Activated naive CD4-positive, alpha-beta T cell treated with anti-CD3 and anti-CD28 coated beads, Interleukin-2, amount 50 U/mL, for 72 hours (primary cell): Measurements from ENCODE around the gene FAM114A2. TPM values are rescaled to one million over a fixed set of nuclear protein-coding genes. Genes with fewer than 3 reads are reported as not detected.
A peak's percentile ranks its signal among the peaks of the same experiment; 100 is the strongest.

Source experiments
- ATAC-seq, 2 donors: fragments of 150-1000 bp; cut with Tn5 transposase; 2 replicates each; pipeline ENCODE4 v1.10.0; 2021; ENCODE audit warnings: mild to moderate bottlenecking in 2 of 2, moderate library complexity in 2 of 2
- DNase-seq, 2 donors: peaks; one replicate each; pipeline ENCODE4 v3.0.0; 2021 to 2022; ENCODE audit warnings: low spot score in 2 of 2
- H3K27ac Mint-ChIP-seq, 2 donors: one replicate each; pipeline ENCODE4 v1.8.0; 2022; ENCODE audit warnings: mild to moderate bottlenecking in 2 of 2, mixed read lengths in 2 of 2
- H3K36me3 Mint-ChIP-seq, 2 donors: one replicate each; pipeline ENCODE4 v1.8.0; 2022; ENCODE audit warnings: mixed read lengths in 2 of 2
- H3K9me3 Mint-ChIP-seq, 2 donors: one replicate each; pipeline ENCODE4 v1.8.0; 2022; ENCODE audit warnings: mixed read lengths in 2 of 2
- total RNA-seq, 2 donors: library from RNA; stranded (reverse); gene quantifications; one replicate each; pipeline ENCODE4 v1.2.3, GENCODE V29; 2022

FAM114A2 gene
- total RNA-seq, 2 donors from 2014 or later = 23.2 to 24.2 TPM

- no peaks in the 10 kb centered on the region for H3K9me3 Mint-ChIP-seq
Measured at GRCh38 chr5:153972240-153972639, 66.5 kb downstream of the FAM114A2 start.

DNA sequence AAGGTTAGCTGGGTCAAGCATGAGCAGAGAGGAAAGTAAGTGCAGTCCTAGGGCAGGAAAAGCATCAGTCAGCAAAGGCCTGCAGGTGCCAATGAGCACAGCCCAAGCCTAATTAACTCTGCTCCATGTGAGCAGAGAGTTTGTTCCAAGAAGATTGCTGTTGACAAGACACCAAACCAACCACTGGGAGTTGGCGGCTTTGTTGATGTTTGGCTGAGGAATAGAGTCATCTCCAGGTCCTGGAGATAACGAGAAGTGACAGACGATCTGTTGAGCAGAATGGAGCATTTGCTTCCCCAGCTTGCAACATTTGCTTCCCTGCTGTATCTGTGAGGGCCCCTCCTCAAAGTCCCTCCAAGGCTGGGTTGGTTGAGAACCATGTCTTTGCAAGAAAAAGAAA, 68.2 kb downstream of the FAM114A2 start:
- no peak for DNase-seq
- no peak overlapping the region for H3K27ac Mint-ChIP-seq
- no peak for ATAC-seq
- no peaks in the 10 kb centered on the region for H3K9me3 Mint-ChIP-seq
- no peaks in the 10 kb centered on the region for H3K36me3 Mint-ChIP-seq

More at GRCh38 chr5:153972240-153972639, 66.5 kb downstream of the FAM114A2 start:
- ATAC-seq (no peak), DNase-seq (no peak)
- H3K36me3 Mint-ChIP-seq = no peaks in the 10 kb centered on the region
- H3K27ac Mint-ChIP-seq = no peak overlapping the region

GRCh38 chr5:153969563-153969895, 69.2 kb downstream of the FAM114A2 start:
- no peak for ATAC-seq
- DNase-seq = no peak
- Mint-ChIP-seq H3K27ac (no peak overlapping the region), H3K36me3 (no peaks in the 10 kb centered on the region), H3K9me3 (no peaks in the 10 kb centered on the region)

DNA sequence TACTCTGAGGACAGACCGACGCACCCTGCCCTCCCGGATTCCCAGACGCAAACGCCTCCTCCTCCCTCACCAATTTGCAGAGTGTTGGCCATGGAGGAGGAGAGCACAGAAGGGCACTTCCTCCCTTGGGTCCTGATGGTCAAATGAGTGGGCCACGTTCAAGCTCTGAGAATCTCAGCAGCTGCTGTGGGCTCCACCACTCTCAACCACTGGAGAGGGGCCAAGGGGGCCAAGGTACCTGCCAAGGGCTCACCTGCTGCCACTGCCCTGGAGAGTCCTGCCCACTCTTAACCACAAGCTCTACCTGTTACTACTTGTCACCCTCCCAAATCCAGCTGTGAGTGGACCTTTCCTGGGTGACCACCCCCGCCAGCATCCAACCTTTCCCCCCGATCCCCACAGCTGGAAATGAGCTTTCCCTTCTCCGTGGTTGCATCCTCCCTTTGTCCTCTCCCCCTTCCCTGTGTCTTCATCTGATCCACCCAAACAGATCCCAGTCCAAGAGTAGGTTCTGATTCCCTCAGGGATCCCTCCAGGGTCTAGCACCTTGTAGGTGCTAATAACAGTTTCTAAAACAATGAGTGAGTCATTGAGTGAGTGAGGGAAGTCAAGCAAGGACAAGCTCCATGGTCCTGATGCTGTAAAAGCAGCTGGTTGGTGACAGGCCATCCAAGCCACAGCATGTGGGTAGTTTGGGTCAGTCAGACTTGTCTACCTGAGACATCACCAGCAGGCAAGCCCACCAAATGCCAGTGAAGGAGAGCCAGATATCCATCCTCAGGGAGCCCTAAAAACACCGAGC, 69.7 kb downstream of the FAM114A2 start:
- H3K27ac Mint-ChIP-seq = no peak overlapping the region
- no peak for DNase-seq

DNA sequence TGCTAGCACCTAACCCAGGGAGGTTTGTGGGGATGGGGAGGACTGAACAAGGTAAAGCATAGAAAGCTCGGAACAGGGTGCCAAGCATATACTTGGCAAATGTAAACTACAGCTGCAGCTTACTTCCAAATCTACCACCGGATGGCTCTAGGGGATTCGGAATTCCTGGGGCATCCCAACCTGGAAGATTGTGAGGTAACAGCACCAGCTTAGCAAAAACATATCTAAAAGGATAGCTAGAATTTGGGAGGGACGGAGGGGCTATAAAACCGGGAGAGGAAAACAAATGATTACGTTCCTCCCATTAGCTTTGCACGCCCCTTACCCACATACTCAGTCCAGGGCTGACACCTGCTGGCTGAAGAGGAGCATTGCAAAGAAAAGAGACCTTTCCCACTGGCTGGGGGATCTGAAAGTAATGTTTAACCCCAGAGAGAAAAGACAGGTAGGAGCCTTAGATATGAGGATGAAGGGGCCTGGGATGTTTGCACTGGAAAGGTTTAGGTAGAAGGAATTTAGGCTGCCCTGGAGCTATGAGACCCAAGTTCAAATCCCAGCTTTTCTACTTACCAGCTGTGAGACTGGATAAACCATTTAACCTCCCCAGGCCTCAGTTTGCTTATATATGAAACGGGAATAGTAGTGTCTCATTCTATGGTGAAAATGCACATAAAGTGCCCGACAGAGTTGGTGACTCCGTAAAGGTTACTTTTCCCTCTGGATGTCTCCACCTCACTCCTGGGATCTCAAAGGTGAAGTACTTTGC, 73.6 kb downstream of the FAM114A2 start:
- Mint-ChIP-seq H3K9me3 (no peaks in the 10 kb centered on the region), H3K27ac (no peak overlapping the region), H3K36me3 (no peaks in the 10 kb centered on the region)
- peak in 1 of 2 donors; percentile 53 for DNase-seq
- peak; percentile 41 to 77 for ATAC-seq

More for the DNA sequence above, 69.7 kb downstream of the FAM114A2 start:
- ATAC-seq = no peak
- Mint-ChIP-seq H3K36me3 (no peaks in the 10 kb centered on the region), H3K9me3 (no peaks in the 10 kb centered on the region)

GRCh38 chr5:153964191-153964879, 74.4 kb downstream of the FAM114A2 start:
- DNase-seq (no peak), ATAC-seq (no peak)
- no peaks in the 10 kb centered on the region for H3K36me3 Mint-ChIP-seq
- H3K27ac Mint-ChIP-seq = no peak overlapping the region
- no peaks in the 10 kb centered on the region for H3K9me3 Mint-ChIP-seq

DNA sequence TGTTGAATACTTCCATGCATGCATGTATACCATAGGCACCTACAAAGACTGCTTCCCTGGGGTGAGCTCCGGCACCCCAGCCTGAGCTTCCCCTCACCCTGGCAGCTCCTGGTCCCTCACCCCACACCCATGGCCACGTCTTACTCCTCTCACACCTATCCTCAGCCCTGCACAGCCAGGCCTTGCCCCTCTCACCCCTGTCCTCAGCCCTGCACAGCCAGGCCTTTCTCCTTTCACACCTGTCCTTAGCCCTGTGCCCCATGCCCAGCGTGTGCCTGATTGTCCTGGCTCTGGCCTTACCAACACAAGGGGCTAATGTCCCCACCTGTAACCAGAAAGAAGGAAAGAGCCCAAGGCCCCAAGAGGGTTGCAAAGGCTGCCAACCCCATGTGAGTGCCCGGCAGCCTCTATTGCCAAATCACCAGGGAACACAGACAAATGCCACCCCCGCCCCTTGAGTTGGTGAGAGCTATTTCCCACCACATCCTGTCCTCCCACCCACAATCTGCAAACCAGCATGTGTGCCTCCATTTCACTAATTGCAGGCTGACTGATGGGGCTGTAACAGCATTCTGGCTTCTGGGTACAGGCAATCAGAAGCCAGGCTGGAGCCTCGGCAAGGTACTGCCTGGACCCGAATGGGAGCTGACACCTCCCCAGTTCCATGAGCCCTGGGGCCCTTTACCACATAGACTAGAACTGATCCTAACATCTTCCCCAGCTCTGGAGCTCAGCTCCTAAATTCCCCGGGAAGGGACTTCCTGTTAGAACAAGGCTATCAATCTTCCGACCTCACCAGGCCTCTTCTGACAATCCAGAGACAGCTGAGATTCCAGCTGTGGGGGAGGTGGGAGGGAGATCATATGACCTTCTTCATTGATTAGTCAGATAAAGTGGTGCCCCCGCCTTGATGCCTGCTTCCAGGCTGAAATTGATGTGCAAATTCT, 78.2 kb downstream of the FAM114A2 start:
- DNase-seq = no peak
- Mint-ChIP-seq H3K36me3 (no peaks in the 10 kb centered on the region), H3K27ac (no peak overlapping the region), H3K9me3 (no peaks in the 10 kb centered on the region)
- ATAC-seq = peak in 1 of 2 donors; percentile 16

- ATAC-seq (no peak), DNase-seq (no peak)
- Mint-ChIP-seq H3K27ac (no peak overlapping the region), H3K36me3 (no peaks in the 10 kb centered on the region), H3K9me3 (no peaks in the 10 kb centered on the region)
Measured at GRCh38 chr5:153959134-153959957, 79.4 kb downstream of the FAM114A2 start.

- DNase-seq (no peak), ATAC-seq (no peak)
- H3K9me3 Mint-ChIP-seq = no peaks in the 10 kb centered on the region
- H3K27ac Mint-ChIP-seq = no peak overlapping the region
- H3K36me3 Mint-ChIP-seq = no peaks in the 10 kb centered on the region
Measured at GRCh38 chr5:153957205-153957604, 81.5 kb downstream of the FAM114A2 start.

DNA sequence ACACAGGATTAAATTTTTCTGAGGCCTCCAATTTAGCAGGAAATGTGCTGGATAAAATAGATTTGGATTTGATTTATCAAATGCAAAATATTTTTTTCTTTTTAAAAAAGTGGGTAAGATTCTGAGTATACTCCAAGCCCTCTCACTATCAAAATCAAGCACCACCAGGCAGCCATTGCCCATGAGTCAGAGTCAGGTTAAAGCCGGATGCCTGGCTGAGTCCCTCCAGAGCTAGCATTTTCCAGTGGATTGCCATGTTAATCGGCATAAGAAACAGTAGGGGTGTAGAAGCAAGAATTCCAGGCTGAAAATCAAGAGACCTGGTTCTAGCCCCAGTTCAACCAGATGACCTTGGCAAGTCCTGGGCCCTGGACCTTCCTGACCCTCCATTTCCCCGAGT, 85.3 kb downstream of the FAM114A2 start:
- ATAC-seq (no peak), DNase-seq (no peak)
- no peak overlapping the region for H3K27ac Mint-ChIP-seq
- no peaks in the 10 kb centered on the region for H3K36me3 Mint-ChIP-seq
- no peaks in the 10 kb centered on the region for H3K9me3 Mint-ChIP-seq

- no peak for DNase-seq
- Mint-ChIP-seq H3K9me3 (no peaks in the 10 kb centered on the region), H3K27ac (no peak overlapping the region), H3K36me3 (no peaks in the 10 kb centered on the region)
- ATAC-seq = no peak
Measured at GRCh38 chr5:153952893-153953292, 85.8 kb downstream of the FAM114A2 start.

GRCh38 chr5:153952057-153952456, 86.7 kb downstream of the FAM114A2 start:
- H3K27ac Mint-ChIP-seq = no peak overlapping the region
- H3K36me3 Mint-ChIP-seq = no peaks in the 10 kb centered on the region
- DNase-seq = no peak
- ATAC-seq = no peak
- no peaks in the 10 kb centered on the region for H3K9me3 Mint-ChIP-seq

DNA sequence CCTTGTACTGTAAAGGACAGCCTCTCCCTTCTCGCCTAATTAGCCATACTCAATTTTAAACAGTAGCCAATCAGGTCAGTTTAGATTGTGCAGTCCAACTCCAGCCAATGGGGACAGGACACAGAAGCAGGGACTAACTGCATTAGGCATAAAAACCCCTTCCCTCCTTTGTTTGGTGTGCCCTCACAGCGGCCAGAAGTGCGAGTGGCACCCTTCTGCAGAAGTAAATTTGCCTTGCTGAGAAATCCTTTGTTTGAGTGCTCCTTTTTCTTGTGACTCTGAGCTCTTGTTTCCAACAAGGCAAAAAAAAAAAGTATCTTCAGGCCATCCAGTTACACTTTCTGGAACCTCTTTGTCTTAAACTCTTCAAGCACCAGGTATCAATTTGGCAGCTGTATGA, 97.4 kb downstream of the FAM114A2 start:
- Mint-ChIP-seq H3K9me3 (peaks cover 27 to 32% of the 10 kb centered on the region in 2 donors), H3K27ac (peak overlapping the region in 1 of 2 donors; percentile 7), H3K36me3 (peaks cover 25 to 29% of the 10 kb centered on the region in 2 donors)
- ATAC-seq = no peak
- no peak for DNase-seq
